Smooth muscle cell (in vitro differentiated cells): Measurements from ENCODE around the gene FGGY. TPM values are rescaled to one million over a fixed set of nuclear protein-coding genes. Genes with fewer than 3 reads are reported as not detected.

Source experiments
- DNase-seq: peaks from one replicate; lab custom pipeline; 2025; ENCODE audit not compliant: unreplicated experiment; lab: John Stamatoyannopoulos, UW
- H2AFZ ChIP-seq: fragments of 200-600 bp; sonication (generic); 2 replicates; pipeline ENCODE4 v1.6.0; 2016; ENCODE audit warnings: antibody characterized with exemption, low read depth, mild to moderate bottlenecking
- H3F3A ChIP-seq: fragments of 200-600 bp; sonication (generic); 2 replicates; pipeline ENCODE4 v1.6.0; 2017; ENCODE audit warnings: antibody characterized with exemption, low read depth
- H3K27ac ChIP-seq: fragments of 200-600 bp; sonication (generic); 2 replicates; pipeline ENCODE4 v1.5.1; 2016; ENCODE audit warnings: low read depth, mild to moderate bottlenecking
- H3K27me3 ChIP-seq: fragments of 200-600 bp; sonication (generic); 2 replicates; pipeline ENCODE4 v1.6.1; 2016; ENCODE audit warnings: low read depth, mild to moderate bottlenecking
- H3K36me3 ChIP-seq: fragments of 200-600 bp; sonication (generic); 2 replicates; pipeline ENCODE4 v1.5.1; 2016; ENCODE audit warnings: low read depth
- H3K4me1 ChIP-seq: fragments of 200-600 bp; sonication (generic); 2 replicates; pipeline ENCODE4 v1.5.1; 2016; ENCODE audit warnings: low read depth
- H3K4me2 ChIP-seq: fragments of 200-600 bp; sonication (generic); 2 replicates; pipeline ENCODE4 v1.6.0; 2016; ENCODE audit warnings: mild to moderate bottlenecking
- H3K4me3 ChIP-seq: fragments of 200-600 bp; sonication (generic); 2 replicates; pipeline ENCODE4 v1.5.1; 2016; ENCODE audit warnings: mild to moderate bottlenecking
- H3K79me2 ChIP-seq: fragments of 200-600 bp; sonication (generic); 2 replicates; pipeline ENCODE4 v1.6.0; 2016; ENCODE audit warnings: low read depth, mild to moderate bottlenecking
- H3K9ac ChIP-seq: fragments of 200-600 bp; sonication (generic); 2 replicates; pipeline ENCODE4 v1.6.0; 2016; ENCODE audit warnings: low read depth
- H3K9me3 ChIP-seq: fragments of 200-600 bp; sonication (generic); replicated peaks from 2 replicates; pipeline ENCODE4 v1.5.1; 2016; ENCODE audit warnings: low read depth
- H4K20me1 ChIP-seq: fragments of 200-600 bp; sonication (generic); 2 replicates; pipeline ENCODE4 v1.6.0; 2016; ENCODE audit warnings: low read depth
- WGBS: methylation state at CpG from one replicate; pipeline ENCODE4 v1.1.7; 2016; ENCODE audit warnings: low lambda C conversion rate; 5-methylcytosine and 5-hydroxymethylcytosine counted together
- polyA plus RNA-seq: library from polyadenylated mRNA; unstranded; fragments of >200 nt; fragmentation: Nextera tagmentation; extraction: Ambion mirVana; gene quantifications from 2 replicates; pipeline ENCODE4 v1.2.1, GENCODE V29; 2016
- total RNA-seq: library from RNA; depleted of rRNA; stranded (reverse); fragments of >200 nt; gene quantifications from 2 replicates; pipeline ENCODE4 v1.2.3, GENCODE V29; 2014
- TF ChIP-seq, protein P1 (sequence below): fragments of 200-600 bp; sonication (generic); IDR thresholded peaks from 2 replicates; pipeline ENCODE4 v1.5.1; 2017; ENCODE audit warnings: borderline replicate concordance, mild to moderate bottlenecking, antibody characterized with exemption; ENCODE audit not compliant: insufficient read depth, poor library complexity, severe bottlenecking

Gene FGGY
- total and polyA plus RNA-seq, 2 experiments from 2014 or later = 5.1 to 9.2 TPM

DNA sequence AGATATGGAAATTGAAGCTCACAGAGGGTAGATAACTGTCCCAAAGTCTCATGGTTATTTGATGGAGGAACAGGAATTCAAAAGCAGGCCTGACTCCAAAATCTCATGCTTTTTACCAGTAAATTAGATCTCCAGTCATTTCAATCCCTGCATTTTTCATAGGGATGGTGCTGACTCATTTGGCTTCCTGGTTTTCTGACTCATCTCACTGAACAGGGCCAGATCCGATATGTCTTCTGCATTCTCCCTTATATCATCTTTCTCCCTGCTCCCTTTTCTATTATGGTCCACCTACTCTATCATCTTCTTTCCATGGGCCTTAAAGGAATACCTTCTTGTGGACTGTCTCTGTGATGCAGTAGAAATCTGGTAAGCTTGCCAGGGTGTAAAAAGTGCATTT lies 187.2 kb downstream of the FGGY start:
- Histone ChIP-seq H3K4me2 (peak overlapping the region; percentile 55), H3K4me3 (no peak overlapping the region), H3K27me3 (no peaks in the 10 kb centered on the region), H3F3A (peaks cover 14% of the 10 kb centered on the region), H3K9ac (no peak overlapping the region), H4K20me1 (no peaks in the 10 kb centered on the region), H3K9me3 (no peaks in the 10 kb centered on the region), H3K27ac (peak overlapping the region; percentile 84), H3K4me1 (peaks cover 10% of the 10 kb centered on the region), H3K79me2 (no peaks in the 10 kb centered on the region), H2AFZ (no peak overlapping the region), H3K36me3 (no peaks in the 10 kb centered on the region)
- TF ChIP-seq, protein P1, sequence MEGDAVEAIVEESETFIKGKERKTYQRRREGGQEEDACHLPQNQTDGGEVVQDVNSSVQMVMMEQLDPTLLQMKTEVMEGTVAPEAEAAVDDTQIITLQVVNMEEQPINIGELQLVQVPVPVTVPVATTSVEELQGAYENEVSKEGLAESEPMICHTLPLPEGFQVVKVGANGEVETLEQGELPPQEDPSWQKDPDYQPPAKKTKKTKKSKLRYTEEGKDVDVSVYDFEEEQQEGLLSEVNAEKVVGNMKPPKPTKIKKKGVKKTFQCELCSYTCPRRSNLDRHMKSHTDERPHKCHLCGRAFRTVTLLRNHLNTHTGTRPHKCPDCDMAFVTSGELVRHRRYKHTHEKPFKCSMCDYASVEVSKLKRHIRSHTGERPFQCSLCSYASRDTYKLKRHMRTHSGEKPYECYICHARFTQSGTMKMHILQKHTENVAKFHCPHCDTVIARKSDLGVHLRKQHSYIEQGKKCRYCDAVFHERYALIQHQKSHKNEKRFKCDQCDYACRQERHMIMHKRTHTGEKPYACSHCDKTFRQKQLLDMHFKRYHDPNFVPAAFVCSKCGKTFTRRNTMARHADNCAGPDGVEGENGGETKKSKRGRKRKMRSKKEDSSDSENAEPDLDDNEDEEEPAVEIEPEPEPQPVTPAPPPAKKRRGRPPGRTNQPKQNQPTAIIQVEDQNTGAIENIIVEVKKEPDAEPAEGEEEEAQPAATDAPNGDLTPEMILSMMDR = no peak
- 0% methylated on average over 1 of the region's 1 CpG for WGBS
- DNase-seq = no peak

DNA sequence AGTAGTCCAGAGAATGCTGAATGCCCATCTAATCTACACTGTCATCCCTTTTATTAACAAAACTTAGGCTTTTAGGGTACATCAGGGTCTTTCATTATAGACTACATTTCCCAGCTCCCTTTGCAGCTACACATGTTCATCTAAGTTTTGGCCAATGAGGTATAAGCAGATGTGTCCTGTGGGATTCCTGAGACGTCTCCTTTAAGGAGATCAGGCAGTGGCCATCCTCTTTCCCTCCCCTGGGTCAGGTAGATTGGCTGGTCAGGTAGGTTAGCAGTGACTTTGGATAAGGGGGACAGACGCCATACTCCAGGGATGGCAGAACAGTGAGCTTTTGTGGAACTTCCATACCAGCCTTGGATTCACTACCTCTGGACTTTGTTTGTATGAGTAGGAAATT lies 188.3 kb downstream of the FGGY start:
- Histone ChIP-seq H3K27ac (peak overlapping the region; percentile 84), H3K79me2 (no peaks in the 10 kb centered on the region), H3K9ac (no peak overlapping the region), H3K4me2 (no peak overlapping the region), H3K36me3 (no peaks in the 10 kb centered on the region), H3K27me3 (no peaks in the 10 kb centered on the region), H2AFZ (no peak overlapping the region), H3K4me3 (no peak overlapping the region), H3F3A (peaks cover 14% of the 10 kb centered on the region), H4K20me1 (no peaks in the 10 kb centered on the region), H3K9me3 (no peaks in the 10 kb centered on the region), H3K4me1 (peaks cover 10% of the 10 kb centered on the region)
- TF ChIP-seq, protein P1 = no peak
- WGBS = 90% methylated on average over 2 of the region's 2 CpGs
- no peak for DNase-seq

DNA sequence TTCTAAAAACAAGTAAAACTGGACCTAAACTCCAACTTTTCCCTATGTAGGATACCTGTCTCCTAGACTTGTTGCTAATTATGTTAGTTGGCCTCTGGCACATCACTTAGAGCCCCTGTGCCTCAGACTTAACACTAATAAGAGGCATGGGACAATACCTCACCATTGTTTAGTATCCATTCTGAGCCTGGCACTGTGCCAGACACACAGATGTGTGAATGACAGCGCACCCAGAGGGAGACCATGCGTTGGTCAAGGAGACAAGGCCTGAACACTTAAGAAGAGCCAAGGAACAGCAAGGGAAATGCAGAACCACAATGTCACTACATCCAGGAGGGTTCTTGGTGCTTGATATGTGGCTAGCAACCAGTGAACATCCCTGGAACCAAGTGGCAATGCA lies 189.1 kb downstream of the FGGY start:
- 90% methylated on average over 2 of the region's 2 CpGs for WGBS
- H3K9me3 ChIP-seq = no peaks in the 10 kb centered on the region
- no peak overlapping the region for H3K4me2 ChIP-seq
- H3K36me3 ChIP-seq = no peaks in the 10 kb centered on the region
- H3K27me3 ChIP-seq = no peaks in the 10 kb centered on the region
- TF ChIP-seq, protein P1 = no peak
- H3F3A ChIP-seq = peaks cover 14% of the 10 kb centered on the region
- H2AFZ ChIP-seq = no peak overlapping the region
- peaks cover 10% of the 10 kb centered on the region for H3K4me1 ChIP-seq
- peak overlapping the region; percentile 84 for H3K27ac ChIP-seq
- no peaks in the 10 kb centered on the region for H3K79me2 ChIP-seq
- no peak overlapping the region for H3K9ac ChIP-seq
- no peak for DNase-seq
- H3K4me3 ChIP-seq = no peak overlapping the region
- H4K20me1 ChIP-seq = no peaks in the 10 kb centered on the region

DNA sequence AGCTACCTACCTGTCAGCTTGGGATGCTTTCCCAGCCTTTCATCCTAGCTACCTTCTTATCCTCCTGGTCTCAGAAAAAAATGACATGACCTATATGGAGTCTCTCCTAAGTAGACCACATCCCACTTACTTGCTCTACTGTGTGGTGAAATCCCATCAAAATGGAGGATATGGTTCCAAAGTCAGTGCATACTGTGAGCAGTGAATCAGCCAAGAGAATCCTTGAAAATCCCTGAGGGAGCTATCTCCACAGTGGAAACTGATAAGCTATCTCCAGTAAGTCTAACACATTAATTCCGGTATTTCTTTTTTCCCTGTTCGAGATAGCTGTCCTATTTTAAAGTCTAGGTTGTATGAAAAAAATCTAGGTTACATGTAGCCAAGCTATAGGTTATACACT lies 189.7 kb downstream of the FGGY start:
- H3K4me1 ChIP-seq = peaks cover 10% of the 10 kb centered on the region
- H3K79me2 ChIP-seq = no peaks in the 10 kb centered on the region
- H3K36me3 ChIP-seq = no peaks in the 10 kb centered on the region
- TF ChIP-seq, protein P1 = no peak
- peak overlapping the region; percentile 33 for H3K4me2 ChIP-seq
- no peaks in the 10 kb centered on the region for H3K9me3 ChIP-seq
- 31% methylated on average over 2 of the region's 2 CpGs for WGBS
- H3K9ac ChIP-seq = no peak overlapping the region
- peak overlapping the region; percentile 84 for H3K27ac ChIP-seq
- H3K4me3 ChIP-seq = no peak overlapping the region
- no peaks in the 10 kb centered on the region for H3K27me3 ChIP-seq
- DNase-seq = no peak
- peaks cover 14% of the 10 kb centered on the region for H3F3A ChIP-seq
- no peaks in the 10 kb centered on the region for H4K20me1 ChIP-seq
- no peak overlapping the region for H2AFZ ChIP-seq
